NOMO-1 (cell line): ENCODE data around the gene PON3.

ENCODE experiments used
- DNase-seq, 2 experiments: peaks; one replicate each; lab custom pipeline; 2025; ENCODE audit not compliant: unreplicated experiment in 2 of 2; lab: John Stamatoyannopoulos, UW

Gene PON3

GRCh38 chr7:95309951-95310350 lies 86.2 kb downstream of the PON3 start:
- DNase-seq = no peak
